ENCODE data around the gene RCAN2. TPM values are rescaled to one million over a fixed set of nuclear protein-coding genes. Genes with fewer than 3 reads are reported as not detected.

RCAN2 gene
- total and polyA plus RNA-seq, 11 donors: 86.4 to 331 (median 311) TPM

DNA sequence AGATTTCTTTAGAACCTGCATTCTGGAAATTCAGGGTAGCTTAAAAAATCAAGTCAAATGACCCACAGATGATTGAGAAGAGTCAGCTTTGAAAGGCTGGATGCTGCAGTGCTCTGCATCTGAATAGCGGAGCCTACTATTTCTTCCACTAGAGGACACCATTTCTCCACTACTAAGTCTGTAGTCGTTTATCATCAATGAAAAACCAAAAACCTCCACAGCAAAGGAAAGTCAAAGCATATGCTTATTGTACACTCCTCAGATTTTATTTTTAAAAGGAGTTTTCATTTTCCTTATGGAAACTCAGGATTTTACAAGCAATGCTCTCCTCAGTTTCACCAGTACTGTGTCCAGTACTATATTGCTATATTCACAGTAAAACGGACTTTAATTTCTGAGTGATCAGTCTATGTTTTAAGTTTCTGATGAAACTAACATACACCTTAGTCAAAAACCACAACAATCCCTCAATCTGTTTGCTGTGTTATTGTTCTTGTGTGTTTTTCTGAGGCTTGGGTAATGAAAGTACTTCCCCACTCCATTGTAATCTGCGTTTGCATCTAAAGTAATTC lies 269.9 kb downstream of the RCAN2 start:
- Histone ChIP-seq H3K27ac (no peak overlapping the region), H3K9me3 (peaks cover 0 to 3% (median 0%) of the 10 kb centered on the region in 12 donors), H3K36me3 (peaks cover 0 to 22% (median 0%) of the 10 kb centered on the region in 9 donors), H3K4me1 (peaks cover 0 to 35% (median 7%) of the 10 kb centered on the region in 12 donors), H3K4me3 (no peak overlapping the region), H3K27me3 (no peaks in the 10 kb centered on the region)
- DNase-seq (no peak), ATAC-seq (peak in 3 of 4 donors; percentile 35 to 67 (median 55))
- intact Hi-C loops (cut with DNase I): loop anchor here (1.0 to 5.0 kb wide), 10 partner anchors 129 to 406 kb away; partner anchors contain the start of gene RCAN2 (in 2 of the 10)
- no peak for TF ChIP-seq POLR2A (IDR thresholded peaks at IDR 0.05)
- TF ChIP-seq, protein P1, sequence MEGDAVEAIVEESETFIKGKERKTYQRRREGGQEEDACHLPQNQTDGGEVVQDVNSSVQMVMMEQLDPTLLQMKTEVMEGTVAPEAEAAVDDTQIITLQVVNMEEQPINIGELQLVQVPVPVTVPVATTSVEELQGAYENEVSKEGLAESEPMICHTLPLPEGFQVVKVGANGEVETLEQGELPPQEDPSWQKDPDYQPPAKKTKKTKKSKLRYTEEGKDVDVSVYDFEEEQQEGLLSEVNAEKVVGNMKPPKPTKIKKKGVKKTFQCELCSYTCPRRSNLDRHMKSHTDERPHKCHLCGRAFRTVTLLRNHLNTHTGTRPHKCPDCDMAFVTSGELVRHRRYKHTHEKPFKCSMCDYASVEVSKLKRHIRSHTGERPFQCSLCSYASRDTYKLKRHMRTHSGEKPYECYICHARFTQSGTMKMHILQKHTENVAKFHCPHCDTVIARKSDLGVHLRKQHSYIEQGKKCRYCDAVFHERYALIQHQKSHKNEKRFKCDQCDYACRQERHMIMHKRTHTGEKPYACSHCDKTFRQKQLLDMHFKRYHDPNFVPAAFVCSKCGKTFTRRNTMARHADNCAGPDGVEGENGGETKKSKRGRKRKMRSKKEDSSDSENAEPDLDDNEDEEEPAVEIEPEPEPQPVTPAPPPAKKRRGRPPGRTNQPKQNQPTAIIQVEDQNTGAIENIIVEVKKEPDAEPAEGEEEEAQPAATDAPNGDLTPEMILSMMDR (IDR thresholded peaks at IDR 0.05): peak; percentile 72 to 90 (median 84)
- WGBS, 4 donors: 50 to 57% (median 53%) methylated on average over 4 of the region's 4 CpGs

DNA sequence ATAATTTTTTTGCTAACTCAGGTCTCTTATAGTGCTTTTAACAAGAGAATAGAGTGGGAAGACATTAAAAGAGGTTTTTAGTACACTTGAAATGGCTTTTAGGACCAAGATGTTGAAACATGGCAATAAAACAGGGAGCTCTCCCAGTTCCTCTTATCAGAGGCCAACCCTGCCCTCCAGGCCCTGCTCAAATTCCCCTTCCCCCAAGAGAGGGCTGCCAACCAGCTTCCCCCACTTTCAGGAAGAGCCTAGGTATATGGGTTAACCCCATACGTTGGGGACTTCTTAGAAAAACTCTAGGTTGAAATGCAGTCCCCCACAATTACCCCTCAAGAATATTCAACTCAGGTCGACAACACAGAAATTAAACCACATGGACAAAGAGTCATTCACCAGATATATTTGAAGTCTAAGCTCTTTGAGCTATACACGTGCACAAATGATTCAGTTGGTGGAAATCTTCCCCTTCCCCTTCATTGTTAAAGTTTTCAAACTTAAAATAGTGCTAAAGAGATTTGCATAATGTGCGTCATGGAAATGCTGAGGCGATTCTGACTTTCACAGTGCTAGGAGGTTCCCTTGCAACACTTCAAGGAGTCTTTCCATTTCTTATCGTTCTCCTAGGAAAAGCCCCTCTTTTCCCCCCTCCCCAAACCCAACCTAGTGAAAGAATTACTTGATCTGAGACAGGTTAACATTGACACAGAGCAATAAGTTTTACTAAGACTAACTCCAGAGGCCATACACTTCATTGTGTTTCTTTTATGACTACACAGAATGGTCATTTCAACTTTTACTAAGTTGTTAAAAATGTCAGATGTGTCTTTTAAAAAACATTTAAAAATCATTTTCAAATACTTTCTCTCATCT lies 270.7 kb downstream of the RCAN2 start:
- H3K4me1 ChIP-seq: peaks cover 0 to 35% (median 7%) of the 10 kb centered on the region in 12 donors
- peak overlapping the region in 2 of 12 donors; percentile 3 to 36 for H3K27ac ChIP-seq
- DNase-seq (no peak), ATAC-seq (peak in 1 of 4 donors; percentile 25)
- no peak overlapping the region for H3K4me3 ChIP-seq
- intact Hi-C loops (cut with DNase I): loop anchor here (1.0 to 5.0 kb wide), 10 partner anchors 128 to 407 kb away; partner anchors contain the start of gene RCAN2 (in 2 of the 10)
- 61 to 71% (median 67%) methylated on average over 6 of the region's 6 CpGs for WGBS, 4 donors
- TF ChIP-seq, protein P1 (IDR thresholded peaks at IDR 0.05): no peak
- no peak for TF ChIP-seq POLR2A (IDR thresholded peaks at IDR 0.05)
- peaks cover 0 to 22% (median 0%) of the 10 kb centered on the region in 9 donors for H3K36me3 ChIP-seq
- no peaks in the 10 kb centered on the region for H3K27me3 ChIP-seq
- H3K9me3 ChIP-seq: peaks cover 0 to 3% (median 0%) of the 10 kb centered on the region in 12 donors

DNA sequence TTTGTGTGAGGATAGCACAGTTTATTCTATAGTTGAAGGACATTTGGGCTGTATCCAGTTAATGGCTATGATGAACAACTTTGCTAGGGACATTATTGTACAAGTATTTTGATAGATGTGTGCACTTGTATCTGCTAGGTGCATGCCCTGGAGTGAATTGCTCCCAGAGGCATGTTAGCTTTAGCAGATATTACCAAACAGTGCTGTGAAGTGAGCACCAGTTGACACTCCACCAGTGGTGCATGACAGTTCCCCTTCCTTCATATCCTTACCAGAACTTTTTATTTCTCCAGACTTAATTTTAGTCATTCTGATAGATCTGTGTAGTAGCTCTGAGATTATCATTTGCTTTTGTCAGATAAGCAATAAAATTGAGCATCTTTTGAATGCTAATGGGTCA lies 271.6 kb downstream of the RCAN2 start:
- intact Hi-C loops (cut with DNase I): loop anchor here (2.0 to 10.0 kb wide), 11 partner anchors 127 to 408 kb away; partner anchors contain the start of gene RCAN2 (in 4 of the 10)
- peaks cover 0 to 22% (median 0%) of the 10 kb centered on the region in 9 donors for H3K36me3 ChIP-seq
- TF ChIP-seq, protein P1 (IDR thresholded peaks at IDR 0.05): no peak
- no peak for TF ChIP-seq POLR2A (IDR thresholded peaks at IDR 0.05)
- H3K4me1 ChIP-seq: peaks cover 0 to 35% (median 7%) of the 10 kb centered on the region in 12 donors
- no peaks in the 10 kb centered on the region for H3K27me3 ChIP-seq
- H3K9me3 ChIP-seq: no peaks in the 10 kb centered on the region
- H3K4me3 ChIP-seq: no peak overlapping the region
- H3K27ac ChIP-seq: peak overlapping the region in 1 of 12 donors; percentile 3
- ATAC-seq: peak in 1 of 4 donors; percentile 33
- DNase-seq: no peak

DNA sequence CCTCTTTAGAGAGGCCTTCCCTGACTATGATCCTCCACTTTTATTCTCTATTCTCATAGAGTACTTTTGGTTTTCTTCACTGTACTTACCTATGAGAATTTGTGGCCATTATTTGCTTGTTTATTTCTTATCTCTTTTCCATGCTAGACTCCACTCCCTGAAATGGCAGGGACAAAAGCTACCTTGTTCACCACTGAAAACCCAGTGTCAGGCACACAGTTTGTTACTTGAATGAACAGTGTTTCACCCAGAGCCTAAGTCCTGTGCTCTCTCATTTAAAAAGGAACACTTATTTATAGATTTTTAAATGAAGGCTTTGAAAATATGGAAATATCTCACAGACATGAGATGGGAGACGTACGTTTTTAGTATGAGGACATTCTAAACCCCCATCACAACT lies 272.8 kb downstream of the RCAN2 start:
- ATAC-seq (no peak), DNase-seq (no peak)
- no peaks in the 10 kb centered on the region for H3K27me3 ChIP-seq
- peaks cover 0 to 22% (median 0%) of the 10 kb centered on the region in 9 donors for H3K36me3 ChIP-seq
- intact Hi-C loops (cut with DNase I): loop anchor here in 7 of 10 donors (5.0 to 10.0 kb wide), 5 partner anchors 126 to 406 kb away; partner anchors contain the start of gene RCAN2 (in 2 of the 7)
- peak overlapping the region in 10 of 12 donors; percentile 7 to 65 (median 42) for H3K27ac ChIP-seq
- TF ChIP-seq, protein P1 (IDR thresholded peaks at IDR 0.05): no peak
- no peaks in the 10 kb centered on the region for H3K9me3 ChIP-seq
- H3K4me3 ChIP-seq: no peak overlapping the region
- H3K4me1 ChIP-seq: peaks cover 0 to 35% (median 7%) of the 10 kb centered on the region in 12 donors
- WGBS, 4 donors: 88 to 95% (median 91%) methylated on average over 2 of the region's 2 CpGs

All from heart left ventricle (tissue), 16 donors.